ENCODE measurements around the gene LEMD2. TPM values are rescaled to one million over a fixed set of nuclear protein-coding genes. Genes with fewer than 3 reads are reported as not detected.
A peak's percentile ranks its signal among the peaks of the same experiment; 100 is the strongest.

The LEMD2 gene
- total RNA-seq, 2 donors from 2014 or later: 26.0 to 33.7 TPM

DNA sequence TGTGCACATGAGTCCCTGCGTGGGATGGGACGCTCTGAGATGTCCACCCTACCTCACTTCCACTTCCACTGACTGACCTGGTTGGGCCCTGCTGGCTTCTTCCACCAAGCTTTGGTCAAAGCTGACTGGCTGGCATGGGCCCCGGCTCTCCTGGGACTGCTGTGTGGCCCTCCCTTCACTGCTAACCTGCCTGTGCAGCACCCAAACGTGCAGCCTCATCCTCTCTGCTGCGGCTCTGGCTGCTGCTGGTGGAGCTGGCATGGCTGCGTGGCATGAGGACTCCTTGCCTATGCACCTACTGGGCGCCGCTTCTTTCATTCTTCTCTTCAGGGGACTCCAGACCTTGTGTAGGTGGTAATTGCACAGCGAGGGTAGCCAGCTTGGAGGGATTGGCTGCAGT lies 23.6 kb downstream of the LEMD2 start:
- DNase-seq: no peak
- ATAC-seq: no peak
- intact Hi-C loops (cut with DNase I): loop anchor here (5.0 to 10.0 kb wide), 2 partner anchors 259 to 387 kb away; no protein-coding TSS in a partner anchor

DNA sequence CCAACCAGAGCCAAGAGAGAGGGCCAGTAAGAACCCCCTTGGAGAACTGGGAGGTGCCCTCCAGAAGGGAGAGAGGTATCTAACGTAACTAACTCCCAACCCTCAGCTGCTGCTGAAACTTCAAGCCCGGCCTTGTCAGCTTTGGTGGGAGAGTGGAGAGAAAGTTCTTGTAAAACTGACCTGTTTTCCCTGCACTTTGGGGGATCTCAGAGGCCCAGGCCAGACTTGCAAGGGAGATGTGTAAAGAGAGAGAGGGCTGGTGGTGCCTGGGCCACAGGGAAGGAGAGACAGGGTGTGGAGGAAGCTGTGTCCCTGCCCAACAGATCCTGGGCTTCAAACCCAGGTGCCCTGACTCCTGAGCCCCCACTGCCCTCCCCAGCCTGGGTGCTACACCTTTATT lies 24.9 kb downstream of the LEMD2 start:
- no peak for DNase-seq
- ATAC-seq: no peak
- intact Hi-C loops (cut with DNase I): loop anchor here (5.0 to 10.0 kb wide), 2 partner anchors 177 to 261 kb away; no protein-coding TSS in a partner anchor

DNA sequence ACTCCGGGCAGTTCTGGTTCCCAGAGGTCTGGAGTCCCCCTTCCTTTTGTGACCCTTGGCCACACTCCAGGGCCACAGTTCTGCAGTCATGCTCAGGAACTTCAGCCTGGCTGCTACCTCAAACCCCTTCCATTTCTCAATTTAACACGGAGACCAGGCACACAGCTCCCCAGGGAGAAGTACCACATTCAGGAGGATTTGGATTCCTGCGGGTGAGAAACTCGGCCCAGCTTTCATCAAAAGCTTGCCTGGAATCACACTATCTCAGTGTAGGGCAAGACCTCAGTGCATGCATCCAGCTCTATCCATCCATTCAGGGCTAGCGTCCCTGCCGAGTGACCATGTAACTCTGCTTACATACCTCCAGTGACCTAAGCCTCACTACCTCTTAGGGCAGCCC lies 25.4 kb downstream of the LEMD2 start:
- DNase-seq (no peak), ATAC-seq (no peak)
- intact Hi-C loops (cut with DNase I): loop anchor here (2.0 to 10.0 kb wide), 4 partner anchors 19 to 261 kb away; partner anchors contain the start of gene UQCC2 (in 1 of the 2)

DNA sequence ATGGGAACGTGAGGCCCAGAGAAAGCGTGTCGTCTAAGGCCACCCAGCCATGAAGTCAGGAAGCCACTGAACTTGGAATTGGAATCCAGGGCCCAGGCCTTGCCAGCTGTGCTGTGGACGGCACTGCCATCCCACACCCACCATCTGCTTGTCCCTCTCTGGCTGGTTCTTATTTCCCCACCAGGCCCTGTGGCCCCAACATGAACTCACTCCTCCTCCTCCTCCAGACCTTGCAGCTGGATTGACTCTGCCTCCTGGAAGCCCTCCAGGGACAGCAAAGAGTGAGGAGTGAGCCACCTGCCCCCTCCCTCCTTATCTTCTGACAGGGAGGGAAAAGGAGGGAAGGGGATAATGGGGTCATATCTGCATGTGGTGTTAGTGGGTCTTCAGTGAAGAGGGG lies 26.2 kb downstream of the LEMD2 start:
- ATAC-seq: no peak
- intact Hi-C loops (cut with DNase I): loop anchor here (2.0 to 10.0 kb wide), 4 partner anchors 18 to 262 kb away; partner anchors contain the start of gene UQCC2 (in 1 of the 2)
- no peak for DNase-seq

DNA sequence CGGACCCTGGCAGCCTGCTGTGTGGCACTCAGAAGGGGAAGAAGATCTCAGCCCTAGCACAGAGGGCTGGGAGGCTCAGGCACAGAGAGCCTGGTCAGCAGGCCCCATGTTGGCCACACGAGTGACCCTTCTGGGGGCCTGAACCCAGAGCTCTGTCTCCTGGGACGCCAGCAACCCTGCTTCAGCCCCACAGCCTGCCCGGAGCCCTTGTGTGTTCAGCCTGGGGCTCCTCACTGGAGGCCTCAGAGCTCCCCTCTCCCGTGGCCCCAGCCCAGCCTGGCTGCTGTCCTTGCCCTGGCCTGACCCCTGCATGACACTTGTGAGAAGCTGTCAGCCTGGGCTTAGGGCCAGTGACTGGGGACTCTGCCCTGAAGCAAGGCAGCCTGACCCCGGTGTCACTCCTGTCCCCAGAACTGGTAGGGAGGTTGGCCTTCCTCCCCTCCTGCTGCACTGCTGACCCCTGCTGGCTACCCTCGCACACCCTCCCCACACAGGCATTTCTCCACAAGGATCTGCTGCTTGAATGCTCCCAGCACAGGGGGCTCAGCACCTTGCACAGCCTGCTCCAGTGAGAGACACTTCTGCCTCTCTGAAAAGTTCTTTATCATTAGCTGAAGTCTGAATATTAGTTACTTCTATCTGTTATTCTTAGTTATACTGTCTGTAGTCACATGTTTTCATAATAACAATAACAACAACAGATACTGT lies 26.9 kb downstream of the LEMD2 start:
- ATAC-seq: peak; percentile 86 to 91
- intact Hi-C loops (cut with DNase I): loop anchor here (2.0 to 10.0 kb wide), 4 partner anchors 17 to 263 kb away; partner anchors contain the start of gene UQCC2 (in 1 of the 2)

DNA sequence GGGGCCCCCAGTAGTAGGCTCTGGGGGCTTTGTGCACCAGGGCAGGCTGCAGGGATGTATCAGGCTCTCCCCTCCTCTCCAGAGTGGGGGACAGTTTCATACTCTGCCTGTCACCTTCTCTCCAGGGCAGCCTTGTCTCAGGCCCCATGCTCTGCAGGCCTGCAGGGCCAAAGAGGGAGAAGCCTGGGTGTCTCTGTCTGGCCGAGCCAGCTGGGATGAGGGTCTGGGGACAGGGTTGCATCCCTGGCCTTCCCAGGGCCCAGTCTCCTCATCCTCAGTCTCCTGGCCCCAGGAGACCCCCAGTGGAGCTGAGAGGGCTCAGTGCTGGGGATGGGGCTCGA lies 27.4 kb downstream of the LEMD2 start:
- ATAC-seq: peak; percentile 6 to 21
- intact Hi-C loops (cut with DNase I): loop anchor here (5.0 to 10.0 kb wide), 2 partner anchors 174 to 263 kb away; no protein-coding TSS in a partner anchor
- no peak for DNase-seq

More for the DNA sequence above, 26.9 kb downstream of the LEMD2 start:
- DNase-seq: peak; percentile 67

DNA sequence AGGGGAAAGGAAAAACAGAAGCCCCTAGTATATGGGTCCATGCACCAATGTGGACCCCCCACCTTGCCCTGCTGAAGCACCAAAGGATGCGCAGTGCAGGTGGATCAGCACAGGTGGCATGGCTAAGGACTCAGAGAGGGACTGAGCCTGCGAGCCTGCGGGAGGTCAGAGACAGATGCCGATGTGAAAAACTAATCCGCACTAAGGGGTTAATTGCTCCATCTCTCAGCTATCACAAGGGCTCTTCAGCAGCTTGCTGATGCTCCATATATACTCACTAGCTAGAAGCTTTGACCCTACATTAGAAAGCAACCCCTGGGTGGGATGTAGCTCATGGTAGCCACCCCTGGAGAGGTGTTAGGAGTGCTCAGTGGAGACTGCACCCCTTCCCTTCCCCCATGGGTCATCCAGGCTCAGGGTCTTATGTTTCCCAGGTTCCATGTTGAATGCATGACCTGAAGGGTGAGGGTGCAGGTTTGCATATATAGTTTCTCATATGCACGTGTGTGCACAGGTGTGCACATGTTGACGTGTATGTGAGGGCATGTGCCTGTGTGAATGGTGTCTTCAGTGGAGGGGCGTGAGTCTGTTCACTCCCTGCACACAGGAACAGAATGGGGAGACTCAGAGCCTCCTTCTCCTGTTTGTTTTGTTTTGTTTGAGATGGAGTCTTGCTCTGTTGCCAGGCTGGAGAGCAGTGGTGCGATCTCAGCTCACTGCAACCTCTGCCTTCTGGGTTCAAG lies 28.9 kb downstream of the LEMD2 start:
- intact Hi-C loops (cut with DNase I): loop anchor here (5.0 to 10.0 kb wide), 2 partner anchors 173 to 265 kb away; no protein-coding TSS in a partner anchor
- ATAC-seq: no peak
- no peak for DNase-seq

DNA sequence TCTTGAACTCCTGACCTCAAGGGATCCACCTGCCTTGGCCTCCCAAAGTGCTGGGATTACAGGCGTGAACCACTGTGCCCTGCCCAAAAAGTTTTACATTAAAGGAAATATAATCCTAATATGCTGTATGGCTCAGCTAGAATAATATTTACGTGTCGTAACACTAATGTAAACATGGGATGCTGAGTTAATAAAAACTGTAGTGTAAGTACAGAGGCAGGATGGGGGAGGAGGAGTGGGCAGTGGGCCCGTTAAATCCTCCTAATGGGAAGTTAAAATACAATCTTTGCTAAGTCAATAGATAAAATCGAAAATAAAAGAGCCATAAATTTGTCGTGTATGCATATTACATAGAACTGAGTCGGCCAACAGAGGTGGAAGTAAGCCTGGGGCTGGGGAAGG lies 30.1 kb downstream of the LEMD2 start:
- ATAC-seq: no peak
- no peak for DNase-seq
- intact Hi-C loops (cut with DNase I): no loop called here

DNA sequence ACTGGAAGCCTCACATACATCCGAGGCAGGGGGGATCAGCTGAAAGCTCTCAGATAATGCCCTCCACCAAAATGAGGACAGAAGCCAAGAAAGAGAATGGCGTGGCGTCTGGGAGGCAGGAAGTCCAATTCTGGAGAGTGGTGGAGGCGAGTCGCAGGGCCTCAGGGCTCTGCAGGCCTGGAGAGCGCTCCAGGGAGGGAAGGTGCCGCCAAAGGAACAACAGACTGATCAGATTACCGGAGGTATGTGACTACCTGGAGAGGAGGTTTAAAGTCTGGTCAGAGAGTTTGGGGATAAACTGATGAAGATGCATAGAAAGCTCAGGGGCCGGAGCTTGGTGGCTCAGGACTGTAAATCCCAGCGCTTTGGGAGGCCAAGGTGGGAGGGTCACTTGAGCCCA lies 31.0 kb downstream of the LEMD2 start:
- ATAC-seq (no peak), DNase-seq (no peak)
- intact Hi-C loops (cut with DNase I): no loop called here

DNA sequence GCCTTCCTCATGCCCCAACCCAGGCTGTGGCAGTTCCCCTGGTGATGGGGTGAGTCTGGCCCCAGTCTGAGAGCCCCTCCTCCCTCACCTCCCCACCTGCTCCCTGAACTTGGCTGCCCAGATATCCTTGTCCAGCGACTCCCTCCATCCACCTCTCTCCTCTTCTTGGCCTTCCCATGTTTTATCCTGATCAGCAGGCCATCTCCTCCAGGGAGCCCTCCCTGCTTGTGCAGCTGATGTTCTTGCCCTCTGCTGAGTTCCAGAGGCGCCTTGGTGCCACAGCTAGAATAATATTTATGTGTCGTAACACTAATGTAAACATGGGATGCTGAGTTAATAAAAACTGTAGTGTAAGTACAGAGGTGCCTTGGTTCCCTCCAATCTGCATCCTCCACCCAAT lies 31.8 kb downstream of the LEMD2 start:
- no peak for ATAC-seq
- intact Hi-C loops (cut with DNase I): no loop called here
- DNase-seq: no peak

DNA sequence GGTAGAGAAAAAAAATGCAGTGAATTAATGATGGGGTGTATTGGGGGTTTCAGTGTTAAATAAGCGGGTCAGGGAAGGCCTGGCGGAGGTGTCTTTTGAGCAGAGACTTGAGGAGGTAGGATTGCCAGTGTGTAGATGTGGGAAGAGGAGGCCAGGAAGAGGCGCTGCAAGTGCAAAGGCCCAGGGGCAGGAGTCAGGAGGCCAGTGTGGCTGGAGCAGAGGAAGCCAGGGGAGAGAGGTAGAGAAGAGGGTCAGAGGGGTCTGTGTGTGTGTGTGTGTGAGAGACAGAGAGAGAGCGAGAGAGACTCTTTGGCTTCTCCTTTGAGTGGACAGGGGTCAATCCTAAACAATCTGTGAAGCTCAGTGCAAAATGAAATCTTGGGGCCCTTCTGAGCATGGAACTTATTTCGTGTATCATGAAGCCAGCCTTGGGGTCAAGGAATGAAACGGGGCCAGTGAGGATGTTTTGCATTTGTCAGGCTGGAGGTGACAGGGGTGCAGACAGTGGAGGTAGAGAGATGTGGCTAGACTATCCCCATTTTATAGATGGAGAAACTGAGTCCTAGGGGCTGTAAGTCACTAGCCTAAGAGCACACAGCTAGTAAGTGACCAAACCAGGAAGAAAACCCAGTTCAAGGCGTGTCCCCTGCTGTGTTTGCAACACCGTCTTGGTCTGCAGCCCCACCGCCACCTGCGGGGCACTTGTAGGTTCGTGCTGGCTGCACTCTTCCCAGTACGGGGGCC lies 32.5 kb downstream of the LEMD2 start:
- intact Hi-C loops (cut with DNase I): no loop called here
- ATAC-seq (no peak), DNase-seq (no peak)

DNA sequence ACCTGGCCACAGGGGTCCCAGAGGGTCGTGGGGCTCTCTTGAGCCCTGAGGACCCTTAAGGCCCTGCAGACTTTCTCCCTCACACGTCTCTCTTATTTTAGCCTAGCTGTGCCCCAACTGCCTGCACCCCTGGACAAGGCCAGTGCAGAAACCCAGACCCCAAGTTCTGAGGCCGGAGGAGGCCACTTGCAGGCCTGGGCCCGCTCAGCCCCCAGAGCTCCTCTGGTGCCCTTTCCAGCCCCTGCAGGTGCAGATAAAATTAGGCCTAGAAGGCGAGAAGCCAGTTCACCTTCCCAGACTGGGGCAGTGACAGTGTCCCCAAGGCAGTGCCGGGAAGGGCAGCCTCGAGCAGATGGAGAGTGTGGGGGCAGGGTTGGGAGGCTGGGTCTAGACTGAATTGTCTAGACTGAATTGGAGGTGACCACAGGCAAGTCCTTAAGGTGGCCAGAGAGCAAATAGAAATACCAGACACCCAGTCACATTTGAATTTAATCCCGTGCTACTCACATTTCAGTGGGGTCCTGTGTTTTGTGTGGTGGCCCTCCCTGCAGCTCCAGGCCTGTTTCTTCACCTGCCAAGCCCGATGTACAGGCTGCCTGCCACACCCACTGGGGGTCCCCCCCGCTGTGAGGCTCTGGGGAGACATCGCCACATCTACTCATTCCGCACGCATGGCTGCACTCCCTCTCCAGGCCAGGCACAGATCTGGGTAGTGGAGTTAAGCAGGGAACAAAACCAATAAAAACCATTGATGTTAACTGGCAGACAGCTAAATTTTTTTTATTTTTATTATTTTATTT lies 33.7 kb downstream of the LEMD2 start:
- DNase-seq (no peak), ATAC-seq (no peak)
- intact Hi-C loops (cut with DNase I): no loop called here

DNA sequence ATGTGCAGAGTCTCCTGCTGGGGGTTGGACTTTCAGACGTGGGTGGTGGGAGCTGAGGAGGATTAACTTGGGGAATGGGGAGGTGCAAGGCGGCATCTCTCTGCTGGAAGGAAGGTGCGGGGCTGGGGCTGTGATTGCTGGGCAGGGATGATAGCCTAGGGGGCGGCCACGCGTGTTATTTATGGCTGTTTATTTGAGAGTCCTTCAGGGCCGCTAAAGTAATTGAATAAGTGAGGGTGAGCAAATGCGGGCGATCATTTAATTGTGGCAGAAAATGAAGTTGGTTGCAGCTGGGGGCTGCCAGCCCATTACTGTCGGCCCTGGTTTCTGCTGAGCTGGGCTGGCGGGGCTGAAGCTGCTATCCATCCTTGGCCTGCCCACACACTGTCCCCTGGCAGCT lies 34.7 kb downstream of the LEMD2 start:
- intact Hi-C loops (cut with DNase I): no loop called here
- no peak for ATAC-seq
- DNase-seq: no peak

DNA sequence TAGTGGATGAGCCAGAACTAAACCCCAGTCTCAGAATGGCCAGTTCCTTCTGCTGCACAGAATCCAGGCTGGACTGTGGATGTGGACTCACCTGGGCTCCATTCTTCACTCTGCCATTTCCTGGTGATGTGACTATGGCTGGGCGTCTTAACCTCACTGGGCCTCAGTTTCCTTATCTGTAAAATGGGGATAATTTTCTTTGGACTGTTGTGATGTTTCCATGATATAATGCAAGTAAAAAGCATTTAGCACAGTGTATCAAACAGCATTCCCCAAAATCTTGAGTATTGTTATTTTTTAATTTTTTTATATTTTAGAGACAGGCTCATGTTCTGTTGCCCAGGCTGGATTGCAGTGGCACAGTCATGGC lies 36.3 kb downstream of the LEMD2 start:
- no peak for ATAC-seq
- intact Hi-C loops (cut with DNase I): no loop called here
- no peak for DNase-seq

DNA sequence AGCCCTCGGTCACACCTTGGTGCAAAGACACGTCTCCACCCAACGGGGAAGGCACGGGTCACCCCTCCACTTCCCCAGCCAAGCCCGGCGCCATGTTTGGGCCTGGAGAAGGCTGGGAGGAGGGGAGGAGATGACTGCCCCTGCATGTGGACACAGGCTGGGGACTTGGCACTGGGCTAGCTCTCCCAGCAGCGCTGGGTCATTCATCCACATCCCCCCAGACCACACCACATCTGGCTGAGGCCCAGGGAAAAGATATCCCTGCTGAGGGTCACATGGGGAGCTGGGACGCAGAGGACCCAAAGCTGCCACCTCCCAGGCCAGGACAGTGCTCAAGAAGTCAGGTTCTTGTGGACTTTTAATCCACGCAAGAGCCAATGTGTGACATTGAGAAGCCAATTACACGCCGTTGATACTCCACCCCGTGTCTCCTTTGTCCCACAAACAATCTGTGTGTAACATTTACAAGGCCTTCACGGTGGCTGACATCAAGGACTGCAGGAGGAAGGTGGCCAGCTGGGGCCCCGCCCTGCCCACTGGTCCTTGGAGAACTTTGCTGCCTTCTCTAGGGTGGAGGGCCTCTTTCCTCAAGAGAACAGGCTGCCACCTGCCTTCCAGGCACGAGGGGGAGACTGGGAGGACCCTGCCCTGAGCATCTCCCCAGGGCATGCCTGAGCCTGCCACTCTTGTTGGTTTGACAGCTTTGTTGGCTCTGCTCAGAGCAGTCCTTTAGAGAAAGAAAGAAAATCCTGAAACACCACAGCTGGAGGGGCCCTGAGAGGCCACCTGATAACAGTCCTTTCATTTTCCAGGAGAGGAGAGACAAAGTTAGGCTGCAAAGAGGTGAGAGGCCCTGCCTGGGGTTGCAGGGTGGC lies 36.9 kb downstream of the LEMD2 start:
- intact Hi-C loops (cut with DNase I): no loop called here
- DNase-seq: no peak
- ATAC-seq: no peak

DNA sequence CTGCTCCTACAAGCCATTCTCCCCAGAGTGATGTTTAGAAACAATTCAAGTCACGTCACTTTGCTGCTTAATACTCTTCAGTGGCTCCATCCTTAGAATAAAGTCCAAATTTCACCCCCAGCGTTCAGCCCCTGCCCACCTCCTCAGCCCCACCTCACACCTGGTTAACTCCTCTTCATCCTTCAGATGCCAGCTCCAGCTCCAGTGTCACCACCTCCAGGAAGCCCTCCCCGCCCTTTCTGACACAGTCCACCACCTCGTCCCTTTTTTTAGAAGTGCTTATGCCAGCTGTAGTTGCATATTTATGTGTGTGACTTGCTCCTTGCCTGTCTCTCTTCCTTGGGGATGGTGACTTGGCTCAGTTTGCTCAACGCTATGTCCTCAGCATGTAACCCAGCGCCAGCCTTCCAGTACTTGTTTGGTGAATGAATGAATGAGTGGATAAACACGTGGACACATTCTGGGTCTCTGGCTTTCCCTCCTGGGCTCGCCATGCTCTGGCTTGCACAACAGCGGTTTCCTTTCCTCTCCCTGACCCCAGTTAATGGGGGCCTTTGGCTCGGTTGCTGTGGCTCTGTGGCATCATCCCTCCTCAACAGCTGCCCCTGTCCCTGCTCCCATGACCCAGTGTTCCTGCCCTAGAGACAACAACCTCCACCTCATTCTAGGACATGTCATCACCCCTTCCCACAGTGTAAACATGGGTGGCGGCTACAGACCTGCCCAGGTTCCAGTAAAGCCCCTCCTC lies 38.5 kb downstream of the LEMD2 start:
- intact Hi-C loops (cut with DNase I): no loop called here
- DNase-seq (no peak), ATAC-seq (no peak)

DNA sequence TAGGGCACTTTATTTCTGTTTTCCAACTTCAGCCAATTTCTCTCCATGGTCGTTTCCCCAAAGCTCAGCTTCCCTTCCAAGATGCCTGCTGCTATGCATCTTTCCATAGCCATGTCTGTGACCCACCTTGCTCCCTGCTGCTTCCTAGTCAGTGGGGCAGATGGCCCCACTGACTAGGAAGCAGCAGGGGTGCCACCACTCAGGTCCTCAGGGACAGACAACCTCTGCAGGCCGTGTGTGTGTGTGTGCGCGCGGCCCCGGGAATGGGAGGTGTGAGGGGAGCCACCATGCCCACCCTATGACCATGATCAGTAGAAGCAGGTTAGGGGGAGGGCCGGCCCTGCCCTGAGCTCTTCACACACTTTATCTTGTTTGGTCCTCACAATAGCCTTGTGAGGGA lies 39.5 kb downstream of the LEMD2 start:
- intact Hi-C loops (cut with DNase I): no loop called here
- ATAC-seq (no peak), DNase-seq (no peak)

All from left cardiac atrium (tissue), 4 donors.